ENCODE data around the gene ME3.
A peak's percentile ranks its signal among the peaks of the same experiment; 100 is the strongest.

Gene ME3

GRCh38 chr11:86463120-86463519, 209.3 kb downstream of the ME3 start:
- intact Hi-C loops (cut with DNase I; ENCODE audit: low total_unique reads), result no loop called here
- TF ChIP-seq, protein P1, sequence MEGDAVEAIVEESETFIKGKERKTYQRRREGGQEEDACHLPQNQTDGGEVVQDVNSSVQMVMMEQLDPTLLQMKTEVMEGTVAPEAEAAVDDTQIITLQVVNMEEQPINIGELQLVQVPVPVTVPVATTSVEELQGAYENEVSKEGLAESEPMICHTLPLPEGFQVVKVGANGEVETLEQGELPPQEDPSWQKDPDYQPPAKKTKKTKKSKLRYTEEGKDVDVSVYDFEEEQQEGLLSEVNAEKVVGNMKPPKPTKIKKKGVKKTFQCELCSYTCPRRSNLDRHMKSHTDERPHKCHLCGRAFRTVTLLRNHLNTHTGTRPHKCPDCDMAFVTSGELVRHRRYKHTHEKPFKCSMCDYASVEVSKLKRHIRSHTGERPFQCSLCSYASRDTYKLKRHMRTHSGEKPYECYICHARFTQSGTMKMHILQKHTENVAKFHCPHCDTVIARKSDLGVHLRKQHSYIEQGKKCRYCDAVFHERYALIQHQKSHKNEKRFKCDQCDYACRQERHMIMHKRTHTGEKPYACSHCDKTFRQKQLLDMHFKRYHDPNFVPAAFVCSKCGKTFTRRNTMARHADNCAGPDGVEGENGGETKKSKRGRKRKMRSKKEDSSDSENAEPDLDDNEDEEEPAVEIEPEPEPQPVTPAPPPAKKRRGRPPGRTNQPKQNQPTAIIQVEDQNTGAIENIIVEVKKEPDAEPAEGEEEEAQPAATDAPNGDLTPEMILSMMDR (IDR thresholded peaks at IDR 0.05), result no peak
- DNase-seq, result no peak

GRCh38 chr11:86461892-86462291, 210.5 kb downstream of the ME3 start:
- DNase-seq, result no peak
- intact Hi-C loops (cut with DNase I; ENCODE audit: low total_unique reads), result no loop called here
- Histone ChIP-seq H3K36me3 (peaks cover 0 to 10% (median 0%) of the 10 kb centered on the region in 3 donors), H3K4me3 (no peak overlapping the region), H3K27ac (no peak overlapping the region), H3K9me3 (no peaks in the 10 kb centered on the region), H3K4me1 (peaks cover 0 to 35% (median 34%) of the 10 kb centered on the region in 4 donors), H3K27me3 (no peaks in the 10 kb centered on the region)
- TF ChIP-seq, protein P1 (IDR thresholded peaks at IDR 0.05), result no peak

More at GRCh38 chr11:86463120-86463519, 209.3 kb downstream of the ME3 start:
- Histone ChIP-seq H3K4me1 (peaks cover 0 to 33% (median 24%) of the 10 kb centered on the region in 4 donors), H3K27me3 (no peaks in the 10 kb centered on the region), H3K9me3 (no peaks in the 10 kb centered on the region), H3K36me3 (peaks cover 0 to 10% (median 0%) of the 10 kb centered on the region in 3 donors), H3K4me3 (no peak overlapping the region), H3K27ac (no peak overlapping the region)

- Histone ChIP-seq H3K27me3 (no peaks in the 10 kb centered on the region), H3K36me3 (peaks cover 0 to 10% (median 0%) of the 10 kb centered on the region in 3 donors), H3K4me1 (peaks cover 0 to 45% (median 41%) of the 10 kb centered on the region in 4 donors), H3K9me3 (no peaks in the 10 kb centered on the region), H3K4me3 (no peak overlapping the region), H3K27ac (peak overlapping the region; percentile 57 to 64)
- DNase-seq, result no peak
- TF ChIP-seq, protein P1 (IDR thresholded peaks at IDR 0.05), result no peak
- intact Hi-C loops (cut with DNase I; ENCODE audit: low total_unique reads), result no loop called here
Observed at GRCh38 chr11:86460461-86461385, 211.7 kb downstream of the ME3 start.

- H3K4me1 ChIP-seq, result peaks cover 0 to 45% (median 41%) of the 10 kb centered on the region in 4 donors
- H3K9me3 ChIP-seq, result no peaks in the 10 kb centered on the region
- H3K36me3 ChIP-seq, result peaks cover 0 to 10% (median 0%) of the 10 kb centered on the region in 3 donors
- no peak overlapping the region for H3K4me3 ChIP-seq
- intact Hi-C loops (cut with DNase I; ENCODE audit: low total_unique reads), result loop anchor here (5.0 kb wide), 1 partner anchor 342 kb away; the partner anchor contains the start of gene PRSS23
- TF ChIP-seq, protein P1 (IDR thresholded peaks at IDR 0.05), result no peak
- peak overlapping the region; percentile 57 to 64 for H3K27ac ChIP-seq
- DNase-seq, result peak; percentile 45 to 74
- no peaks in the 10 kb centered on the region for H3K27me3 ChIP-seq
Observed at GRCh38 chr11:86459682-86460460, 212.5 kb downstream of the ME3 start.

DNA sequence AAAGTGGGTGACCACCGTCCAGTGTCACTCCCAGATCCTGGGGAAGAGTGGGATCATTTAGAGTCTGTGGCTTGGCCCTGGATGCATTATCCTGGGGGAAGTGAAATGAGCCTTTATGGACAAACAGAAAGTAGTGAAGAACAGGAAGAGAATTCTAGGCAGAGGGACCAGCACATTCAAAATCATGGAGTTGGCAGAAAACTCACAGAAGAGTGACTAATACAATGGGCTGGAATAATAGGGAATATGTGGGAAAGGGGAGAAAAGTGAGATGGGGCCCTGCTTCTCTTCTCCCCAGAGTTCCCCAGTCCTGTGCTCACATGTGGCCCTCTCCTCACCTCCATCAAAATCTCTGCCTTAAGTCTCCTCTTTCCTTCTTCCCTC, 213.4 kb downstream of the ME3 start:
- Histone ChIP-seq H3K27me3 (no peaks in the 10 kb centered on the region), H3K4me3 (no peak overlapping the region), H3K27ac (peak overlapping the region; percentile 57 to 64), H3K4me1 (peaks cover 0 to 45% (median 41%) of the 10 kb centered on the region in 4 donors), H3K9me3 (no peaks in the 10 kb centered on the region), H3K36me3 (peaks cover 0 to 10% (median 0%) of the 10 kb centered on the region in 3 donors)
- TF ChIP-seq, protein P1 (IDR thresholded peaks at IDR 0.05), result no peak
- intact Hi-C loops (cut with DNase I; ENCODE audit: low total_unique reads), result loop anchor here (5.0 kb wide), 1 partner anchor 343 kb away; the partner anchor contains the start of gene PRSS23
- DNase-seq, result no peak
